SK-N-SH treated with all-trans-retinoic acid at 6 μM for 48 hours (cell line): Measurements from ENCODE around the gene PNPLA7.

Experiments
- ATAC-seq: fragments of 200-7000 bp; cut with Tn5 transposase; 3 replicates; pipeline ENCODE4 v1.9.1; 2020; ENCODE audit warnings: mild to moderate bottlenecking, moderate library complexity
- ARNTL ChIP-seq: fragments of 450-650 bp; formaldehyde crosslinking; IDR thresholded peaks from 2 replicates; pipeline ENCODE4 v1.5.0; 2020; ENCODE audit warnings: low read depth, mild to moderate bottlenecking, moderate library complexity, borderline replicate concordance
- BACH2 ChIP-seq: fragments of 250-450 bp; sonication (Bioruptor Pico); IDR thresholded peaks from 2 replicates; pipeline ENCODE4 v1.9.0; 2021; ENCODE audit warnings: mild to moderate bottlenecking, borderline replicate concordance
- CSDC2 ChIP-seq: fragments of 250-450 bp; sonication (Bioruptor Pico); IDR thresholded peaks from 2 replicates; pipeline ENCODE4 v1.5.0; 2020; ENCODE audit warnings: mild to moderate bottlenecking, moderate library complexity
- ESRRG ChIP-seq: fragments of 250-450 bp; sonication (Bioruptor Pico); IDR thresholded peaks from 2 replicates; pipeline ENCODE4 v1.6.1; 2021; ENCODE audit warnings: mild to moderate bottlenecking
- ISL1 ChIP-seq: fragments of 250-450 bp; sonication (Bioruptor Pico); IDR thresholded peaks from 2 replicates; pipeline ENCODE4 v2.1.2; 2022; ENCODE audit warnings: mild to moderate bottlenecking, moderate library complexity
- OSR1 ChIP-seq: fragments of 250-450 bp; sonication (Bioruptor Pico); IDR thresholded peaks from 2 replicates; pipeline ENCODE4 v1.8.0; 2022; ENCODE audit warnings: moderate library complexity, mild to moderate bottlenecking, inconsistent platforms
- POU6F1 ChIP-seq: fragments of 250-450 bp; sonication (Bioruptor Pico); IDR thresholded peaks from 2 replicates; pipeline ENCODE4 v1.8.0; 2021; ENCODE audit warnings: low read depth, mild to moderate bottlenecking, moderate library complexity, borderline replicate concordance
- RARB ChIP-seq: fragments of 250-450 bp; sonication (Bioruptor Pico); IDR thresholded peaks from 2 replicates; pipeline ENCODE4 v1.8.0; 2021; ENCODE audit warnings: mild to moderate bottlenecking, moderate library complexity
- SNAI2 ChIP-seq: fragments of 250-450 bp; sonication (Bioruptor Pico); IDR thresholded peaks from 2 replicates; pipeline ENCODE4 v1.5.0; 2020; ENCODE audit warnings: mild to moderate bottlenecking, moderate library complexity
- TOX ChIP-seq: fragments of 250-450 bp; sonication (Bioruptor Pico); IDR thresholded peaks from 2 replicates; pipeline ENCODE4 v1.8.0; 2021; ENCODE audit warnings: mild to moderate bottlenecking, moderate library complexity, borderline replicate concordance
- ZC3H10 ChIP-seq: fragments of 250-450 bp; sonication (Bioruptor Pico); IDR thresholded peaks from 2 replicates; pipeline ENCODE4 v1.5.1; 2021; ENCODE audit warnings: mild to moderate bottlenecking, moderate library complexity
- ZFP3 ChIP-seq: fragments of 250-450 bp; sonication (Bioruptor Pico); IDR thresholded peaks from 2 replicates; pipeline ENCODE4 v1.5.0; 2020; ENCODE audit warnings: mild to moderate bottlenecking, moderate library complexity
- ZFP30 ChIP-seq: fragments of 450-650 bp; formaldehyde crosslinking; IDR thresholded peaks from 2 replicates; pipeline ENCODE4 v1.5.0; 2022; ENCODE audit warnings: mild to moderate bottlenecking, moderate library complexity
- ZNF565 ChIP-seq: fragments of 450-650 bp; formaldehyde crosslinking; conservative IDR thresholded peaks from 2 replicates; pipeline ENCODE4 v1.5.0; 2020; ENCODE audit warnings: low read depth, mild to moderate bottlenecking, moderate library complexity
- ZNF8 ChIP-seq: fragments of 450-650 bp; formaldehyde crosslinking; IDR thresholded peaks from 2 replicates; pipeline ENCODE4 v1.5.0; 2020; ENCODE audit warnings: mild to moderate bottlenecking, moderate library complexity
- TF ChIP-seq, protein P1 (sequence below): fragments of 250-450 bp; sonication (Bioruptor Pico); IDR thresholded peaks from 2 replicates; pipeline ENCODE4 v1.8.0; 2020; ENCODE audit warnings: mild to moderate bottlenecking, moderate library complexity, borderline replicate concordance
- TF ChIP-seq, protein P2 (sequence below): fragments of 250-450 bp; sonication (Bioruptor Pico); IDR thresholded peaks from 2 replicates; pipeline ENCODE4 v1.5.1; 2021; ENCODE audit warnings: mild to moderate bottlenecking, moderate library complexity

PNPLA7 gene

DNA sequence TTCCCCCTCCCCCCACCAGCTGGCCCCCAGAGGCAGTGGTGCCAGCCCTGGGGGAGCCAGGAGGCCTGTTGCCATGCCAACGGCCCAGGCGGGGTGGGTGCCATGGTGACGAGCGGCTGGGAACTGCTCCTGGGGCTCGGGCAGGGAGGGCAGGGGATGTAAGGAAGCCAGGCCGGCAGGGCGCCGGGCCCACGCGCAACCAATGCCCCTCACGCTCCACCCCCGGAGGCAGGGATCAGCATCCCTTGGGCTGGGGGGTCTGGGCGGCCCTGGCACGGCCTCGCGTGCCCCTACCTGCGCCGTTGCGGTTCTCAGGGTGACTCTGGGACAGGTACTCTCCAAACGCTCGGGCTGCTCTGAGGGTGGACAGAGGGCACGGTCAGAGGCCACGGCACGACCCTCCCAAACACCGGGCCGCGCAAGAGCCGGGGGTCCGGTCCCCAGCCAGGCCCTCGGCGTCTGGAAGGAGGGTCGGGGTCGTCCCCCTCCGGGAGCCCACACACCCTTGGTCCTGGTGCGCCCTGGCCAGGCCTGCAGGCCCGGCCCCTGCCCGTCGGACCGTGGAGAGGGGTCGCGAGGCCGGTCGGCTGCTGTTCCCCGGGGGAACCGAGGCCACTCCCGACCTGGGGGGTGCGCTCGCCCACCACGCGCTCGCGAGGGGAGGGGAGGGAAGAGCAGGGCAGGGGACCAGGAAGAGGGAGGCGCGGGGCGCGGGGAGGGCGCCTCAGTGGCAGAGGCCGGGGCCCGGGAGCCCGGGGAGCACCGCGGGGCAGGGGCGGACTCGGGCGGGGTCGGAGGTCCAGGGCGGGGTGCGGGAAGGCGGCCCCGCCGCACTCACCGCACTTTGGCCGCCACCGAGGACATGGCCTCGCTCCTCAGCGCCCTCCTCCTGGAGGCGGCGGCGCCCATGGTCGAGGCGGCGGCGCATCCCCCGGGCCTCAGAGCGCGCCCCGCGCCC, 91.7 kb downstream of the PNPLA7 start:
- ATAC-seq, result peak; percentile 13
- TF ChIP-seq, protein P1, sequence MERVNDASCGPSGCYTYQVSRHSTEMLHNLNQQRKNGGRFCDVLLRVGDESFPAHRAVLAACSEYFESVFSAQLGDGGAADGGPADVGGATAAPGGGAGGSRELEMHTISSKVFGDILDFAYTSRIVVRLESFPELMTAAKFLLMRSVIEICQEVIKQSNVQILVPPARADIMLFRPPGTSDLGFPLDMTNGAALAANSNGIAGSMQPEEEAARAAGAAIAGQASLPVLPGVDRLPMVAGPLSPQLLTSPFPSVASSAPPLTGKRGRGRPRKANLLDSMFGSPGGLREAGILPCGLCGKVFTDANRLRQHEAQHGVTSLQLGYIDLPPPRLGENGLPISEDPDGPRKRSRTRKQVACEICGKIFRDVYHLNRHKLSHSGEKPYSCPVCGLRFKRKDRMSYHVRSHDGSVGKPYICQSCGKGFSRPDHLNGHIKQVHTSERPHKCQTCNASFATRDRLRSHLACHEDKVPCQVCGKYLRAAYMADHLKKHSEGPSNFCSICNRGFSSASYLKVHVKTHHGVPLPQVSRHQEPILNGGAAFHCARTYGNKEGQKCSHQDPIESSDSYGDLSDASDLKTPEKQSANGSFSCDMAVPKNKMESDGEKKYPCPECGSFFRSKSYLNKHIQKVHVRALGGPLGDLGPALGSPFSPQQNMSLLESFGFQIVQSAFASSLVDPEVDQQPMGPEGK (CRISPR knock-in tag), result 0 out of 2 replicates have a peak, but pooled peaks have one; percentile 58
- no peak for TF ChIP-seq POU6F1 (CRISPR knock-in tag)

DNA sequence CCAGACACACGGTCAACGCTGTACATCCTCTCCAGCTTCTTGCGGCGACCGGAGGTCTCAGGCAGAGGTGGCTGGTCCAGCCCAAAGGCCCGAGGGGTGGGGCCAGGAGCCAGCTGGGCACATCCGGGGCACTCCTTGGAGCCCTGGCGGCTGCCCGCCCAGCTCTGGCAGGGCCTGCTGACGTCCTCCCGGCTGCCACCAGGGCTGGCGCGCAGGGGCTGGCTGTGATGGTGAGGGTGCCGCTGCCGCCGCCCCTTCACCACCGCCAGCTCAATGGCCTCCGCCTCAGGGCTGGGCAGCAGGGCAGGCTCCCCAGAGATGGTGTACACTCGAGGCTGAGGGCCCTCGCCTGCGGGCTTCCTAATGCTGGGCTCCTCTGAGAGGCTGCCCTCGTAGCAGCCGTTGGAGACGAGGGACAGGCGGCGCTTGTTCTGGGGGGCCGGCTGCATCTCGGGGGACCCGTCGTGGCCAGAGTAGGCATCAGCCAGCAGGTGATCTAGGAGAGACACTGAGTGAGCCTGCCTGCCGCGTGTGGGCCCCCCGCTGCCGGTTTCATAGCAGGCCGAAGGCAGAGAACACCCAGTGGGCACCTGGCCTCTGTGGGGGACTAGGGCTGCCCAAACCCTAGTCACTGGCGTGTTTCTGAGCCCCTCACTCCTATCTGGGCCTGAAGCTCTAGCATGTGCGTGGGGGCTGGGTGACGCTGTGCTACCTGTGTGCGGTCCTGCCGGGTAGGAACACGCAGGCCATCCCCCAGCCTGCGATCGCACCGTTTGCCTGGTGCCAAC, 92.6 kb downstream of the PNPLA7 start:
- no peak for ATAC-seq

DNA sequence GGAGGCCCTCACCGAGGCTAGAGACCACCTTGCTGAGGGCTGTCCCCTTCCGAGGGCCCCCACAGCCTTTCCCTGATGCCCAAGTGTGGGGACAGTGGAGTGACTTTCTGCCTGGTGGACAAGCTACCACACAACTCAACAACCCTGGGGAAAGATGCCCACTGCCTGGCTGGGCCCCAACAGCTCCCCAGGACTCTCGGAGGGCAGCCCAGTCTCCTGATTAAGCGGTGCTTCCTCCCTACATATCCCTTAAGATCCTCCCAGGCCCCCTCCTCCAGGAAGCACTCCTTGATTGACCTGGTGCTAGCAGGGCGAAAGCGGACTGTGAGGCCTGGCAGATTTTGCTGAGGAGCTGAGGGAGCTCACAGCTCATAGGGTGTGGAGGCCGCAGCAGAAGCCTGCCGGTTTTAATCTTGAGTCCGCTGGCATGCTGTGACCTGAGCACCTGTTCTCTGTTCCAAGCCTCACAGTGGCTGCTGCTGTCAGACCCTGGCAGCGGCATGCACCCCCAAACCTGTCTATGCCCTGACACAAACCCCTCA, 93.3 kb downstream of the PNPLA7 start:
- TF ChIP-seq POU6F1 (CRISPR knock-in tag) (no peak), ISL1 (CRISPR knock-in tag) (no peak), RARB (no peak)
- TF ChIP-seq, all 23 proteins: peak for 0

More for the DNA sequence above, 92.6 kb downstream of the PNPLA7 start:
- TF ChIP-seq, protein P1 (CRISPR knock-in tag), result no peak
- TF ChIP-seq ZC3H10 (CRISPR knock-in tag), result no peak
- TF ChIP-seq CSDC2 (CRISPR knock-in tag), result no peak
- TF ChIP-seq ESRRG (CRISPR knock-in tag), result no peak
- no peak for TF ChIP-seq ARNTL (CRISPR knock-in tag)
- TF ChIP-seq, protein P2, sequence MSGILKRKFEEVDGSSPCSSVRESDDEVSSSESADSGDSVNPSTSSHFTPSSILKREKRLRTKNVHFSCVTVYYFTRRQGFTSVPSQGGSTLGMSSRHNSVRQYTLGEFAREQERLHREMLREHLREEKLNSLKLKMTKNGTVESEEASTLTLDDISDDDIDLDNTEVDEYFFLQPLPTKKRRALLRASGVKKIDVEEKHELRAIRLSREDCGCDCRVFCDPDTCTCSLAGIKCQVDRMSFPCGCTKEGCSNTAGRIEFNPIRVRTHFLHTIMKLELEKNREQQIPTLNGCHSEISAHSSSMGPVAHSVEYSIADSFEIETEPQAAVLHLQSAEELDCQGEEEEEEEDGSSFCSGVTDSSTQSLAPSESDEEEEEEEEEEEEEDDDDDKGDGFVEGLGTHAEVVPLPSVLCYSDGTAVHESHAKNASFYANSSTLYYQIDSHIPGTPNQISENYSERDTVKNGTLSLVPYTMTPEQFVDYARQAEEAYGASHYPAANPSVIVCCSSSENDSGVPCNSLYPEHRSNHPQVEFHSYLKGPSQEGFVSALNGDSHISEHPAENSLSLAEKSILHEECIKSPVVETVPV (CRISPR knock-in tag), result no peak
- no peak for TF ChIP-seq SNAI2 (CRISPR knock-in tag)
- no peak for TF ChIP-seq ZFP30 (CRISPR knock-in tag)

GRCh38 chr9:137456061-137456863, 93.9 kb downstream of the PNPLA7 start:
- ATAC-seq, result no peak
- no peak for TF ChIP-seq ZFP3
- TF ChIP-seq, protein P1 (CRISPR knock-in tag), result no peak
- no peak for TF ChIP-seq OSR1
- TF ChIP-seq TOX (CRISPR knock-in tag), result no peak
- no peak for TF ChIP-seq ZNF565
- TF ChIP-seq POU6F1 (CRISPR knock-in tag), result no peak
- TF ChIP-seq ESRRG (CRISPR knock-in tag), result no peak
- TF ChIP-seq ZNF8 (CRISPR knock-in tag), result no peak
- TF ChIP-seq BACH2 (CRISPR knock-in tag), result no peak

More for the DNA sequence above, 93.3 kb downstream of the PNPLA7 start:
- ATAC-seq, result no peak
